Body of pancreas (tissue), 4 donors: ENCODE results near the gene TOM1L2. TPM values are rescaled to one million over a fixed set of nuclear protein-coding genes. Genes with fewer than 3 reads are reported as not detected.
"Not testable (repeated sequence)": the region's sequence is repeated elsewhere in the genome, so short reads cannot be mapped to it uniquely, and the experiment has no call there.

Experiments
- ATAC-seq: fragments of 150-250 bp; one replicate; pipeline ENCODE4 v1.9.1; 2016
- DNase-seq, 4 donors: peaks; one replicate each; pipeline ENCODE4 v3.0.0-alpha.2; 2019
- H3K27ac ChIP-seq, 4 donors: fragments of 200-600 bp; sonication (generic); 1 replicate in 3 of 4; 2 replicates in 1 of 4; pipeline versions ENCODE4 v1.5.1 to v1.6.1; 2016 to 2019; ENCODE audit warnings: mild to moderate bottlenecking in 1 of 4, mixed read lengths in 1 of 4, moderate library complexity in 1 of 4
- H3K27me3 ChIP-seq, 2 donors: fragments of 200-600 bp; sonication (generic); one replicate each; pipeline ENCODE4 v1.6.0; 2016; ENCODE audit warnings: mild to moderate bottlenecking in 1 of 2
- H3K36me3 ChIP-seq, 2 donors: fragments of 200-600 bp; sonication (generic); replicated peaks in 1 of 2; 2 replicates each; pipeline ENCODE4 v1.5.1; 2016; ENCODE audit warnings: low read depth in 2 of 2; ENCODE audit not compliant: insufficient read depth in 1 of 2
- H3K4me1 ChIP-seq: fragments of 200-600 bp; sonication (generic); one replicate; pipeline ENCODE4 v1.6.0; 2016
- H3K4me3 ChIP-seq, 2 donors: fragments of 200-600 bp; sonication (generic); 1 replicate in 1 of 2; 2 replicates in 1 of 2; pipeline ENCODE4 v1.5.1; 2016 to 2019
- H3K9me3 ChIP-seq, 3 donors: fragments of 200-600 bp; sonication (generic); 1 replicate in 2 of 3; 2 replicates in 1 of 3; pipeline ENCODE4 v1.5.1; 2016
- POLR2A ChIP-seq, 3 donors: fragments of 450-650 bp; IDR thresholded peaks; one replicate each; pipeline ENCODE4 v1.6.1; 2016; ENCODE audit warnings: antibody characterized with exemption in 3 of 3, mild to moderate bottlenecking in 2 of 3
- WGBS, 2 donors: methylation state at CpG; one replicate each; pipeline ENCODE4 v1.1.5; 2017; 5-methylcytosine and 5-hydroxymethylcytosine counted together
- intact Hi-C: fragments of 100-400 bp; cut with DNase I; formaldehyde crosslinking; loops from one replicate; pipeline ENCODE4 v1.15.1; 2023
- total RNA-seq, 2 donors: library from RNA; depleted of rRNA; stranded (reverse); fragments of >200 nt; gene quantifications; one replicate each; pipeline ENCODE4 v1.1.0, GENCODE V29; 2016
- TF ChIP-seq, protein P1 (sequence below), 7 experiments: fragments of 450-650 bp in 4 of 7; fragments of 200-600 bp in 3 of 7; sonication (generic) in 3 of 7; IDR thresholded peaks; one replicate each; pipeline ENCODE4 v1.5.1; 2016 to 2019; ENCODE audit warnings: antibody characterized with exemption in 7 of 7

Gene TOM1L2
- total RNA-seq, 2 donors from 2014 or later, result 35.9 to 55.8 TPM

DNA sequence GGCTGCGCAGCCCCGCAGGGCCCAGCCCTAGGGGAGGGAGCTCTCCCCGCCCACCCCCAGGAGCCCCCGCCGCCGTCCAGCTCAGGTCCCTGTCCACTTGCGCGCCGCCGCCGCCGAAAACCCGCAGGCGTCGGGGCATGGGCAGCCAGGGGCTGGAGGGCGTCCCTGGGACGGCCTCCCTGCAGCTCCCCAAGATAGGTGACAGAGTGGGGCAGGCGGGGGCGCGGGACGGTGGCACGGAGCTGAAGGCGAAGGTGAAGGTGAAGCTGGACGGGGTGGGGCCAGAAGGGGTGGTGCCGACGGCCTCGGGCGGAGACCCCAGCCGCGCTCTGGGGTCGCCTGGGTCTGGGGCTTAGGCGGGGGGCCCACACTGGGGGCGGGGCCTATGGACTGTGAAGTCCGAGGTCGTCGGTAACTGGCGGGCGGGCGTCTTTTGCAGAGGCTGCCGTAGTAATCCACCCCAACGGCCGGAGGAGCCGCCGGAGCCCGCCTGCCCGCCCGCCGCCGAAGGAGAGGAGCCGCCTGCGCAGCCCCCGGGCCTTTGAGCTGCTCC is 162.6 kb downstream of the TOM1L2 start:
- H3K27ac ChIP-seq, result peak overlapping the region in 1 of 4 donors; percentile 7
- WGBS, 2 donors, result 84 to 91% methylated on average over 20 to 21 of the region's 52 CpGs
- no peak overlapping the region for H3K4me3 ChIP-seq
- no peaks in the 10 kb centered on the region for H3K27me3 ChIP-seq
- peaks cover 15% of the 10 kb centered on the region for H3K4me1 ChIP-seq
- TF ChIP-seq, protein P1, sequence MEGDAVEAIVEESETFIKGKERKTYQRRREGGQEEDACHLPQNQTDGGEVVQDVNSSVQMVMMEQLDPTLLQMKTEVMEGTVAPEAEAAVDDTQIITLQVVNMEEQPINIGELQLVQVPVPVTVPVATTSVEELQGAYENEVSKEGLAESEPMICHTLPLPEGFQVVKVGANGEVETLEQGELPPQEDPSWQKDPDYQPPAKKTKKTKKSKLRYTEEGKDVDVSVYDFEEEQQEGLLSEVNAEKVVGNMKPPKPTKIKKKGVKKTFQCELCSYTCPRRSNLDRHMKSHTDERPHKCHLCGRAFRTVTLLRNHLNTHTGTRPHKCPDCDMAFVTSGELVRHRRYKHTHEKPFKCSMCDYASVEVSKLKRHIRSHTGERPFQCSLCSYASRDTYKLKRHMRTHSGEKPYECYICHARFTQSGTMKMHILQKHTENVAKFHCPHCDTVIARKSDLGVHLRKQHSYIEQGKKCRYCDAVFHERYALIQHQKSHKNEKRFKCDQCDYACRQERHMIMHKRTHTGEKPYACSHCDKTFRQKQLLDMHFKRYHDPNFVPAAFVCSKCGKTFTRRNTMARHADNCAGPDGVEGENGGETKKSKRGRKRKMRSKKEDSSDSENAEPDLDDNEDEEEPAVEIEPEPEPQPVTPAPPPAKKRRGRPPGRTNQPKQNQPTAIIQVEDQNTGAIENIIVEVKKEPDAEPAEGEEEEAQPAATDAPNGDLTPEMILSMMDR (IDR thresholded peaks at IDR 0.05), result no peak
- TF ChIP-seq POLR2A (IDR thresholded peaks at IDR 0.05), result no peak
- no peaks in the 10 kb centered on the region for H3K9me3 ChIP-seq
- no peak for DNase-seq
- no peak for ATAC-seq
- no peaks in the 10 kb centered on the region for H3K36me3 ChIP-seq
- intact Hi-C loops, result loop anchor here (5.0 kb wide), 1 partner anchor 38 kb away; no protein-coding TSS in a partner anchor

DNA sequence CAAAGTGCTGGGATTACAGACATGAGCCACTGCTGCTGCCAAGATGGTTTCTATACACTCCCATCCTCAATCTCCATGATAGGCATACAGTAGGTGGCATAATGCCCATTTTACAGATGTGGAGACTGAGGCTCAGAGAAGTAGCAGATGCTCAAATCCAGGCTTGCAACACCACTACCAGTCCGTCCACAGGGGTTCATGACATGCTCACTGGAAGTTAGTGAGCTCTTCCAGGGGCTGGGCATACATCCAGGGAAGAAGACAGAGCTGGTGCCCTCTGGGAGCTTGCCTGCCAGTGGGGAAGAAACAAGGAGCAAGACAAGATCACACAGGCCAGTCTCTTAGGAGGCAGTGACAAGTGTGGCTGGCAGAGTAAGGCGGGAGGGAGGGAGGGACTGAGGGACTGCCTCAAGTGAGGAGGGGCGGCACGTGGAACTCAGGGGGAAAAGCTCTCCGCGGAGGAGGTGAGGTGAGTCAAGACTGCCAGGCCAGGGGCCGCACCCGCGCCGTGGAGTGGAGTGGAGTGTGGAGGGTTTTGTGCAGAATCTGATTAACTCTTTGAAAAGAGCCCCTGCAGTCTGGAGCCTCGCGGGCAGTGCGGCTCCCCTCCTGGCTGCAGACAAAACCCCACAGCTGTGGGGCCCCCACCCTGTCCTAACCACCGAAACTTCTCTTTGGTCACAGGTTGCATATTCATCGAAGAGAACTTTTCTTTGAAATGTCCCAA is 163.3 kb downstream of the TOM1L2 start:
- TF ChIP-seq, protein P1 (IDR thresholded peaks at IDR 0.05), result no peak
- no peak for TF ChIP-seq POLR2A (IDR thresholded peaks at IDR 0.05)
- H3K27me3 ChIP-seq, result no peaks in the 10 kb centered on the region
- H3K4me3 ChIP-seq, result no peak overlapping the region
- H3K4me1 ChIP-seq, result peaks cover 15% of the 10 kb centered on the region
- ATAC-seq, result no peak
- H3K9me3 ChIP-seq, result no peaks in the 10 kb centered on the region
- no peak overlapping the region for H3K27ac ChIP-seq
- no peaks in the 10 kb centered on the region for H3K36me3 ChIP-seq
- no peak for DNase-seq
- 74 to 78% methylated on average over 15 of the region's 15 CpGs for WGBS, 2 donors
- intact Hi-C loops, result no loop called here

DNA sequence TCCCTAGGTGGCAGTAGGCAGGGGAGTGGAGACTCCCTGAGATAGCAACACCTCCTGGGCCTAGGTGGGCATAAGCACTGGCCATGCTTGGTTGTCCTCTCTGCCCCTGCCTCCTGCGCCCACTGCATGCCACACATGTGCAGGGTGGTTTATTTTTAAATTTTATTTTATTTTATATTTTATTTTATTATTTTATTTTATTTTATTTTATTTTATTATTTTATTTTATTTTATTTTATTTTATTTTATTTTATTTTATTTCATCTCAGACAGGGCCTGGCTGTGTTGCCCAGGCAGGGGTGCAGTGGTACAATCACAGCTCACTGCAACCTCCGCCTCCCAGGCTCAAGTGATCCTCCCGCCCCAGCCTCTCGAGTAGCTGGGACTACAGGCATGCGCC is 164.0 kb downstream of the TOM1L2 start:
- H3K27me3 ChIP-seq, H3K36me3 ChIP-seq, DNase-seq, H3K27ac ChIP-seq, H3K4me3 ChIP-seq, intact Hi-C loops, ATAC-seq, H3K9me3 ChIP-seq: not testable (repeated sequence)
- H3K4me1 ChIP-seq, result peaks cover 15% of the 10 kb centered on the region
- 92 to 96% methylated on average over 5 of the region's 5 CpGs for WGBS, 2 donors

DNA sequence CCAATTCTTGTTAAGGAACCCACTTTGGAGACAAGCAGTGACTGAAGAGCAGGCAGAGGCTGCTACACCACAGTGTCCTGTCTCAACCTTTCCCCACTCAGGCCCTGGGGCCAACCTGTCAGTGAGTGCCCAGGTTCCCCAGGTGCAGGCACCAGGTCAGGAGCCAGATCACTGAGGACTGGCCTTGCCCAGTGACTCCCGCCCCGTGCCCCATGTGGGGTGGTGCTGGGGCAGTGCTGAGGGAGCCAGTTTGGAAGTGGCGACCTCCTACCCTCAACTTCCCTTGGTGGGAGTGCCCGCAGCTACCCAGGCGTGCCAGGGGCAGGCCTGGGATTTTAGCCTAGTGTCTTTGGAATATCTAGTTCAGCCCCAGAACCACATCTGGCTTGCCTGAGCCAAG is 164.8 kb downstream of the TOM1L2 start:
- no peak overlapping the region for H3K27ac ChIP-seq
- WGBS, 2 donors, result 85 to 100% methylated on average over 1 to 5 of the region's 5 CpGs
- intact Hi-C loops, result no loop called here
- H3K27me3 ChIP-seq, result no peaks in the 10 kb centered on the region
- H3K36me3 ChIP-seq, result no peaks in the 10 kb centered on the region
- DNase-seq (no peak), ATAC-seq (no peak)
- no peak overlapping the region for H3K4me3 ChIP-seq
- H3K9me3 ChIP-seq, result no peaks in the 10 kb centered on the region
- H3K4me1 ChIP-seq, result peaks cover 12% of the 10 kb centered on the region
- TF ChIP-seq, protein P1 (IDR thresholded peaks at IDR 0.05), result no peak
- no peak for TF ChIP-seq POLR2A (IDR thresholded peaks at IDR 0.05)

DNA sequence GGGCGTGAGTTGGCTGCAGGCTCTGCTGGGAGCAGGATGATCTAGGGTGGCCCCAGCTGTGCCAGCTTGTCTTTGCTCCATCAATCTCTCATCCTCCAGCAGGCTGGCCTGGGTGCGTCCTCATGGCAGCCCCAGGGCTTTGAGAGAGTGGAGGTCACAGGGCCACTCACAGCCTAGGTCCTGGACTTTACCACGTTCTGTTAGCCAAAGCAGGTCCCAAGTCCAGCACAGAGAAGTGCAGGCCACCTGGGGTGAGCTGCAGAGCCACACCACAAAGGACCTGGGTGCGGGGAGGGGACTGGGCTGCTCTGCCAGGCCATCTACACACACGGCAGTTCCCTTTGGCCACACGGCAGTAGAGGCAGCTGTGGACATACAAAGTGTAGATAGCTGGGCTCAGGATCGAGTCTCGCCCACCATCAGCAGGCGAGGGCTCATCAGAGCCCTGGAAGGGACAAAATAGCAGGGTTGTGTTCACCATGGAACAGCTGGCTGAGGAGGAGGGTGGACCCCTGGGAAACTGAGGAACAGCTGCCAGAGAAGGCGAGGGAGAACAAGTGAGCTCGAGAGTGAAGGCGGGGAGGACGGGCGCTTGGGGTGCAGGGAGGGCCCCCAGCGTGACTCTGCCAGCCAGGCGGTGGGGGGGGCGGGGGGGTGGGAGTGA is 165.5 kb downstream of the TOM1L2 start:
- DNase-seq (no peak), ATAC-seq (no peak)
- Histone ChIP-seq H3K27me3 (no peaks in the 10 kb centered on the region), H3K4me3 (no peak overlapping the region), H3K9me3 (no peaks in the 10 kb centered on the region), H3K36me3 (no peaks in the 10 kb centered on the region), H3K27ac (no peak overlapping the region), H3K4me1 (peaks cover 5% of the 10 kb centered on the region)
- intact Hi-C loops, result no loop called here
- TF ChIP-seq, protein P1 (IDR thresholded peaks at IDR 0.05), result no peak
- TF ChIP-seq POLR2A (IDR thresholded peaks at IDR 0.05), result no peak
- 57 to 87% methylated on average over 5 to 15 of the region's 17 CpGs for WGBS, 2 donors
